CD4-positive, CD25-positive, alpha-beta regulatory T cell (primary cell): ENCODE measurements around the gene TEKT5. TPM values are rescaled to one million over a fixed set of nuclear protein-coding genes. Genes with fewer than 3 reads are reported as not detected.
"Not testable (repeated sequence)": the region's sequence is repeated elsewhere in the genome, so short reads cannot be mapped to it uniquely, and the experiment has no call there.

Source experiments
- ATAC-seq, 2 donors: fragments of 150-1000 bp; cut with Tn5 transposase; one replicate each; pipeline ENCODE4 v1.10.0; 2021; ENCODE audit warnings: low read depth in 2 of 2, moderate number of reproducible peaks in 2 of 2, moderate library complexity in 1 of 2
- DNase-seq, 3 donors: peaks; one replicate each; pipeline versions ENCODE4 v3.0.0 to v3.0.0-alpha.2; 2012 to 2022; ENCODE audit warnings: mixed read lengths in 1 of 3
- H3K27ac ChIP-seq: one replicate; pipeline ENCODE4 v1.7.0; 2013; ENCODE audit warnings: mild to moderate bottlenecking, low read length; ENCODE audit not compliant: insufficient read depth, poor library complexity, severe bottlenecking
- H3K27me3 ChIP-seq: one replicate; pipeline ENCODE4 v1.7.0; 2013; ENCODE audit warnings: low read length; ENCODE audit not compliant: control insufficient read depth, insufficient read depth
- H3K36me3 ChIP-seq: one replicate; pipeline ENCODE4 v1.7.0; 2013; ENCODE audit warnings: mild to moderate bottlenecking, low read length, moderate library complexity; ENCODE audit not compliant: control insufficient read depth, insufficient read depth
- H3K4me1 ChIP-seq: 2 replicates; pipeline ENCODE4 v1.7.0; 2013; ENCODE audit warnings: mild to moderate bottlenecking, low read length; ENCODE audit not compliant: insufficient read depth, control insufficient read depth, poor library complexity, severe bottlenecking
- H3K4me3 ChIP-seq: one replicate; pipeline ENCODE4 v1.7.0; 2013; ENCODE audit warnings: low read depth, mild to moderate bottlenecking, low read length, moderate library complexity
- H3K9me3 ChIP-seq, 2 experiments: 1 replicate in 1 of 2; 2 replicates in 1 of 2; pipeline ENCODE4 v1.7.0; 2013; ENCODE audit warnings: low read length in 2 of 2, mild to moderate bottlenecking in 1 of 2, moderate library complexity in 1 of 2; ENCODE audit not compliant: control insufficient read depth in 2 of 2
- H3K27ac Mint-ChIP-seq, 3 donors: one replicate each; pipeline ENCODE4 v1.8.0; 2020 to 2022; ENCODE audit warnings: mild to moderate bottlenecking in 3 of 3, mixed read lengths in 3 of 3, moderate library complexity in 2 of 3
- H3K27me3 Mint-ChIP-seq: one replicate; pipeline ENCODE4 v1.8.0; 2022; ENCODE audit warnings: mild to moderate bottlenecking, mixed read lengths
- H3K36me3 Mint-ChIP-seq: one replicate; pipeline ENCODE4 v1.8.0; 2020; ENCODE audit warnings: mixed read lengths
- H3K4me1 Mint-ChIP-seq, 4 donors: one replicate each; pipeline ENCODE4 v1.8.0; 2020 to 2022; ENCODE audit warnings: mixed read lengths in 4 of 4, mild to moderate bottlenecking in 1 of 4
- H3K4me3 Mint-ChIP-seq, 4 donors: one replicate each; pipeline ENCODE4 v1.8.0; 2020 to 2022; ENCODE audit warnings: mild to moderate bottlenecking in 4 of 4, mixed read lengths in 4 of 4, moderate library complexity in 3 of 4
- H3K9me3 Mint-ChIP-seq, 7 donors: one replicate each; pipeline ENCODE4 v1.8.0; 2020 to 2022; ENCODE audit warnings: mixed read lengths in 7 of 7, mild to moderate bottlenecking in 3 of 7, moderate library complexity in 2 of 7
- polyA plus RNA-seq, 4 donors: library from polyadenylated mRNA; unstranded; fragments of 300-500 nt; fragmentation: Illumina TruSeq; gene quantifications; one replicate each; pipeline ENCODE4 v1.2.3, GENCODE V29; 2021
- total RNA-seq: library from RNA; stranded (reverse); gene quantifications from one replicate; pipeline ENCODE4 v1.2.3, GENCODE V29; 2022

Gene TEKT5
- total and polyA plus RNA-seq, 5 donors from 2014 or later: 0.24 TPM; not detected in 4

DNA sequence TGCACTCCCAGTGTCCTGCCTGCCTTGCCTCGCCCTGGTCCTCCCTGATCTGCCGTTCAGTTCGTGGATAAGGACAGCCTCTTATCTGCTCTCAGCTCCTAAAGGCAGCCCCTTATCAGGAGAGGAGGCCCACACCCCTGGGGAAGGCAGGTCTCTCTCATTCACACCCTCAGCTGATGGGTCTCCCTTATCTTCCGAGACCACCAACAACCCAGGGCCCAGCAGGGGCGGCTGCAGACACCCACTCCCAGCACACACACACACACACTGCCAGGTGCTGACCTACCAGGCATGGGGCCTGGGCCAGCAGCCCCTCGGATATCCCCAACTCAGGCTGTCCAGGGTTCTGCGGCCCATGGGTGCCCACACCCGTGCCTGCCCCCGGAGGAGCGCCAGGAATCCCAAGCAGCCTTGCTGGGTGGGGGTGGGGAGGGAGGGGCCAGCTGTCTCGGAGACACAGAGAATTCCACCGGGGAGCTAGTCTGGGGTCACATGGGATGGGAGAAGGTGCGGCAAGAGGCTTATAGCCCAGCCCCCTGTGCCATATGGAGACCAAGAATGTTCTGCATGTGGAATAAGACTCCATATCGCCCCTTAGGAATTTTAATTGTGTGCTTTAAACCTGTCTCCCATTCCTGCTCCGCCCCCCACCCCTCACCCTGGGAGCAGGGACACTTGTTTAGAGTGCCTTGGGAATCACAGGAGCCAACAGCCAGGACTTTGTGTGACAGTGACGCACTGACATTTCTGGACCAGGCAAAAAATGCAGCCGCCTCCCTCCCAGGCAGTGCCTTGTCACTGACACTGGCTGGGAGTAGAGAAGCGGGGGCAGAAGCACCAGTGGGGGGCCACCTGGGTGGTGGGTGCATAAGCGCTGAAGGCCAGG is 72.5 kb downstream of the TEKT5 start:
- DNase-seq (no peak), ATAC-seq (no peak)
- Mint-ChIP-seq H3K9me3 (peaks cover 0 to 2% (median 0%) of the 10 kb centered on the region in 7 donors), H3K27ac (no peak overlapping the region), H3K4me3 (no peak overlapping the region), H3K4me1 (peaks cover 0 to 2% (median 0%) of the 10 kb centered on the region in 4 donors), H3K36me3 (no peaks in the 10 kb centered on the region), H3K27me3 (peaks cover 25% of the 10 kb centered on the region)
- peaks cover 3% of the 10 kb centered on the region for H3K27me3 ChIP-seq
- no peaks in the 10 kb centered on the region for H3K4me1 ChIP-seq
- no peaks in the 10 kb centered on the region for H3K9me3 ChIP-seq
- no peak overlapping the region for H3K27ac ChIP-seq
- H3K4me3 ChIP-seq: no peak overlapping the region
- no peaks in the 10 kb centered on the region for H3K36me3 ChIP-seq

DNA sequence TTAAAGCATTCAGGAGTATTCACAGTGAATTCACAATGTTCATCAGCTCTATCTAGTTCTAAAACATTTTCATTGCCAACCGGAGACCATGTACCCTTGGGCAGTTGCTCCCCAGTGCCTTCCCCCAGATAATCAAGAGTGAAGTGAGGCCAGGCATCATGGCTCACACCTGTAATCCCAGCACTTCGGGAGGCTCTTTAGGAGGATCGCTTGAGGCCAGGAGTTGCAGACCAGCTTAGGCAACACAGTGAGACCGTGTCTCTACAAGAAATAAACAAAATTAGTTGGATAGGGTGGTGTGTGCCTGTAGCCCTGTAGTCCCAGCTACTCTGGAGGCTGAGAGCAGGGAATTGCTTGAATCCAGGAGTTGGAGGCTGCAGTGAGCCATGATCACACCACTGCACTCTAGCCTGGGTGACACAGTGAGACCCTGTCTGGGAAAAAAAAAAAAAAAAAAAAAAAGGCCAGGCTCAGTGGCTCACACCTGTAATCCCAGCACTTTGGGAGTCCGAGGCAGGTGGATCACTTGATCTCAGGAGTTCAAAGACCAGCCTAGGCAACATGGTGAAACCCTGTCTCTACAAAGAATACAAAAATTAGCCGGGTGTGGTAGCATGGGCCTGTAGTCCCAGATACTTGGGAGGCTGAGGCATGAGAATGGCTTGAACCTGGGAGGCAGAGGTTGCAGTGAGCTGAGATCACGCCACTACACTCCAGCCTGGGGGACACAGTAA is 73.3 kb downstream of the TEKT5 start:
- not testable (repeated sequence) for ATAC-seq, H3K4me1 Mint-ChIP-seq, H3K27me3 ChIP-seq, H3K9me3 Mint-ChIP-seq, H3K4me3 Mint-ChIP-seq, H3K36me3 Mint-ChIP-seq, H3K4me1 ChIP-seq, DNase-seq, H3K4me3 ChIP-seq, H3K9me3 ChIP-seq, H3K27ac ChIP-seq, H3K36me3 ChIP-seq, H3K27ac Mint-ChIP-seq
- peaks cover 21% of the 10 kb centered on the region for H3K27me3 Mint-ChIP-seq

GRCh38 chr16:10620120-10620519 is 74.6 kb downstream of the TEKT5 start:
- no peaks in the 10 kb centered on the region for H3K36me3 Mint-ChIP-seq
- ATAC-seq (no peak), DNase-seq (no peak)
- H3K4me1 Mint-ChIP-seq: peaks cover 0 to 2% (median 0%) of the 10 kb centered on the region in 4 donors
- Histone ChIP-seq H3K27ac (no peak overlapping the region), H3K4me1 (no peaks in the 10 kb centered on the region), H3K27me3 (peaks cover 3% of the 10 kb centered on the region), H3K9me3 (no peaks in the 10 kb centered on the region), H3K4me3 (no peak overlapping the region), H3K36me3 (no peaks in the 10 kb centered on the region)
- H3K4me3 Mint-ChIP-seq: no peak overlapping the region
- no peak overlapping the region for H3K27ac Mint-ChIP-seq
- peaks cover 27% of the 10 kb centered on the region for H3K27me3 Mint-ChIP-seq
- H3K9me3 Mint-ChIP-seq: no peaks in the 10 kb centered on the region

DNA sequence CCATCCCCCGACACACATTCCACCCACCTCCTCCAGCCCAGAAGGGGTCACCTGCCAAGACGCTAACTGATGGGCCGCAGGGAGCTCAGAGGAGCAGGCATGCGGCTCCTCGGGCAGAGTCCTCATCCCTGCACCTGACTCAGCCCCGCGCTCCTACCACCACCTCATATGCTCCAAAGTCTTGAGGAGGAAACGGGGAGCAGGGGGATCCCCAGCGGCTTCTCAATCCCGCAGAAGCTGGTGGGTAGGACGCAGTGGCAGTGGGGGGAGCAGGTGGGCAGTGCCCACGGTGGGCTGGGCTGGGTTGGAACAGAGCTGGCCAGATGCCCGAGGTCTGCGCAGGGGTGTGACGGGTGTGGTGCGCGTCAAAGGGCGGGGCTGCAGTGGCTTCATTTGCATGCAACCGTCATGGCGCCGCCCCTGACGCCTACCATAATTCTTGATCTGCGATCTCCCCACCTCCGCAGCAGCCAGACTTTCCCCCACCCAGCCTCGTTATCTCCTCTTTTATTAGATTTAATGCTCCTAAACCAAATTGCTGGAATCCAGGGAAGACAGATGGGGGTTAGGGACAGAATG is 75.4 kb downstream of the TEKT5 start:
- H3K4me1 ChIP-seq: no peaks in the 10 kb centered on the region
- H3K36me3 Mint-ChIP-seq: no peaks in the 10 kb centered on the region
- H3K27ac ChIP-seq: no peak overlapping the region
- peaks cover 27% of the 10 kb centered on the region for H3K27me3 Mint-ChIP-seq
- H3K27me3 ChIP-seq: peaks cover 3% of the 10 kb centered on the region
- H3K9me3 ChIP-seq: no peaks in the 10 kb centered on the region
- no peak overlapping the region for H3K27ac Mint-ChIP-seq
- no peak overlapping the region for H3K4me3 Mint-ChIP-seq
- peaks cover 0 to 2% (median 0%) of the 10 kb centered on the region in 4 donors for H3K4me1 Mint-ChIP-seq
- no peak for ATAC-seq
- H3K36me3 ChIP-seq: no peaks in the 10 kb centered on the region
- DNase-seq: peak in 1 of 3 donors; percentile 17
- H3K4me3 ChIP-seq: no peak overlapping the region
- no peaks in the 10 kb centered on the region for H3K9me3 Mint-ChIP-seq

- Mint-ChIP-seq H3K9me3 (no peaks in the 10 kb centered on the region), H3K27ac (no peak overlapping the region), H3K4me3 (no peak overlapping the region), H3K36me3 (no peaks in the 10 kb centered on the region), H3K27me3 (peaks cover 26% of the 10 kb centered on the region), H3K4me1 (peaks cover 0 to 2% (median 0%) of the 10 kb centered on the region in 4 donors)
- Histone ChIP-seq H3K4me1 (no peaks in the 10 kb centered on the region), H3K27me3 (peaks cover 3% of the 10 kb centered on the region), H3K4me3 (no peak overlapping the region), H3K27ac (no peak overlapping the region), H3K9me3 (no peaks in the 10 kb centered on the region), H3K36me3 (no peaks in the 10 kb centered on the region)
- DNase-seq (no peak), ATAC-seq (no peak)
Measured at GRCh38 chr16:10618710-10619209, 76.0 kb downstream of the TEKT5 start.

DNA sequence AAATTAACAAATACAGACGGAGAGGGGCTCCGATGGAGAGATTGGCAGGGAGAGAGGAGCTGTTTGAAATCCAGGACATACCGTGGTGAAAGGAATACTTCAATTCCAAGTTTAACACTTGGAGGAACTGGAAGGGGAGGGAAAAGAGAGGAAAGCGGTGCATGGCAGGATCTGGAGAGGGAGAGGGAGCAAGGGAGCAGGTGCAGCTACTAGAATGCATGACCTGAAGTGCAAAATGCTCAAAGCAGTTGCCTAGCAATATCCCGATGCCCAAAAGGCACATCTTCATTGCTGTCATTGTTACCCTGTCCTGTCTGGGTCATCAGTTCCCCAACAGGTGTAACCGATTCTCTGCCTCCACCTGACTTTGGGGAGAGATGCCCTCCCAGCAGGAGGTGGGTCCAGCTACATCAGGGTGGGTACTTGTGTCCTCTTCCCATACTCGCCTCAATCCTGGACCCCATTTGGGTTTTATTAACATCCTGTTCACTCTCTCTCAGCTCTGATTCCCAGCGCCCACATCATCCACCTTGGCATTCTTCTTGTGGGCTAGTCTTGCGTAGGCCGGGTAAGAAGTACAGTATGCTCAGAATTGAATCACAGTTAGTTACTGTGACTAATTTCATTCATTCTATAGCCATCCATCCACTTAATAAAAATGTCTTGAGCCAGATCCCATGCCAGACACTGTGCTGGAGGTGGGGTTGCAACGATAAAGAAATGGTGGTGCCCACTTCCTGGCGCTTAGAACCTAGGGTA is 76.9 kb downstream of the TEKT5 start:
- Histone ChIP-seq H3K9me3 (no peaks in the 10 kb centered on the region), H3K27ac (no peak overlapping the region), H3K4me1 (no peaks in the 10 kb centered on the region), H3K36me3 (no peaks in the 10 kb centered on the region), H3K4me3 (no peak overlapping the region), H3K27me3 (peaks cover 3% of the 10 kb centered on the region)
- no peaks in the 10 kb centered on the region for H3K36me3 Mint-ChIP-seq
- peaks cover 0 to 2% (median 0%) of the 10 kb centered on the region in 4 donors for H3K4me1 Mint-ChIP-seq
- no peaks in the 10 kb centered on the region for H3K9me3 Mint-ChIP-seq
- no peak for DNase-seq
- no peak for ATAC-seq
- no peak overlapping the region for H3K4me3 Mint-ChIP-seq
- H3K27me3 Mint-ChIP-seq: peaks cover 21% of the 10 kb centered on the region
- no peak overlapping the region for H3K27ac Mint-ChIP-seq
